Karpas-422 (cell line): ENCODE measurements around the gene PXN. TPM values are rescaled to one million over a fixed set of nuclear protein-coding genes. Genes with fewer than 3 reads are reported as not detected.
"Not testable (repeated sequence)": the region's sequence is repeated elsewhere in the genome, so short reads cannot be mapped to it uniquely, and the experiment has no call there.

ENCODE experiments used
- DNase-seq: peaks from one replicate; pipeline ENCODE4 v3.0.0-alpha.2; 2015
- H2AFZ ChIP-seq: fragments of 200-600 bp; sonication (generic); 2 replicates; pipeline ENCODE4 v1.6.1; 2014; ENCODE audit warnings: antibody characterized with exemption, low read length, mixed read lengths
- H3K27ac ChIP-seq: fragments of 200-600 bp; sonication (generic); 2 replicates; pipeline ENCODE4 v1.5.1; 2014; ENCODE audit warnings: mild to moderate bottlenecking, low read length, moderate library complexity
- H3K27me3 ChIP-seq: fragments of 200-600 bp; sonication (generic); 2 replicates; pipeline ENCODE4 v1.6.1; 2014; ENCODE audit warnings: low read length, mixed read lengths
- H3K36me3 ChIP-seq: fragments of 200-600 bp; sonication (generic); 2 replicates; pipeline ENCODE4 v1.6.1; 2014; ENCODE audit warnings: low read length, mixed read lengths; ENCODE audit not compliant: insufficient read depth
- H3K4me1 ChIP-seq: fragments of 200-600 bp; sonication (generic); 2 replicates; pipeline ENCODE4 v1.6.1; 2014; ENCODE audit warnings: mild to moderate bottlenecking, low read length, mixed read lengths
- H3K4me2 ChIP-seq: fragments of 200-600 bp; sonication (generic); 2 replicates; pipeline ENCODE4 v1.6.1; 2014; ENCODE audit warnings: low read length, low read depth, mild to moderate bottlenecking; ENCODE audit not compliant: poor library complexity, severe bottlenecking
- H3K4me3 ChIP-seq: fragments of 200-600 bp; sonication (generic); 2 replicates; pipeline ENCODE4 v1.5.1; 2014; ENCODE audit warnings: mild to moderate bottlenecking, antibody characterized with exemption, low read length, mixed read lengths
- H3K79me2 ChIP-seq: fragments of 200-600 bp; sonication (generic); 2 replicates; pipeline ENCODE4 v1.6.1; 2014; ENCODE audit warnings: mild to moderate bottlenecking, low read length, mixed read lengths
- H3K9ac ChIP-seq: fragments of 200-600 bp; sonication (generic); 2 replicates; pipeline ENCODE4 v1.6.0; 2014; ENCODE audit warnings: low read length
- H3K9me2 ChIP-seq: fragments of 200-600 bp; sonication (generic), shearing (Covaris generic); replicated peaks from 2 replicates; pipeline ENCODE4 v1.6.0; 2014; ENCODE audit warnings: mild to moderate bottlenecking, low read length, moderate library complexity; ENCODE audit not compliant: insufficient read depth
- H3K9me3 ChIP-seq: fragments of 300-700, 200-600 bp; sonication (generic); 2 replicates; pipeline ENCODE4 v1.6.1; 2014; ENCODE audit warnings: low read length, mixed read lengths
- H4K20me1 ChIP-seq: fragments of 200-600 bp; sonication (generic); 2 replicates; pipeline ENCODE4 v1.6.1; 2014; ENCODE audit warnings: mild to moderate bottlenecking, antibody characterized with exemption, low read length, low read depth; ENCODE audit not compliant: insufficient read depth
- total RNA-seq: library from RNA; depleted of rRNA; stranded (reverse); fragments of >200 nt; shearing (Covaris generic); gene quantifications from 2 replicates; pipeline ENCODE4 v1.2.3, GENCODE V29; 2014; ENCODE audit warnings: low replicate concordance

PXN gene
- total RNA-seq, 1 experiment from 2014 or later, result 2.5 TPM

GRCh38 chr12:120239776-120240494 is 25.6 kb downstream of the PXN start:
- Histone ChIP-seq H2AFZ (no peak overlapping the region), H3K4me3 (no peak overlapping the region), H3K27me3 (no peaks in the 10 kb centered on the region), H3K27ac (no peak overlapping the region), H4K20me1 (peaks cover 20% of the 10 kb centered on the region; the same call in 1 of the 2 replicates), H3K9me3 (no peaks in the 10 kb centered on the region), H3K79me2 (no peaks in the 10 kb centered on the region), H3K9me2 (no peaks in the 10 kb centered on the region), H3K4me1 (peaks cover under 1% of the 10 kb centered on the region; the same call in 1 of the 2 replicates), H3K9ac (no peak overlapping the region), H3K36me3 (no peaks in the 10 kb centered on the region), H3K4me2 (no peak overlapping the region)
- DNase-seq, result no peak

GRCh38 chr12:120238839-120239445 is 26.6 kb downstream of the PXN start:
- H3K9me3 ChIP-seq, result no peaks in the 10 kb centered on the region
- no peak for DNase-seq
- no peaks in the 10 kb centered on the region for H3K79me2 ChIP-seq
- no peak overlapping the region for H3K4me2 ChIP-seq
- H3K36me3 ChIP-seq, result no peaks in the 10 kb centered on the region
- H2AFZ ChIP-seq, result no peak overlapping the region
- H3K4me1 ChIP-seq, result peaks cover 6% of the 10 kb centered on the region; the same call in 1 of the 2 replicates
- no peak overlapping the region for H3K4me3 ChIP-seq
- no peak overlapping the region for H3K27ac ChIP-seq
- H3K27me3 ChIP-seq, result no peaks in the 10 kb centered on the region
- no peaks in the 10 kb centered on the region for H3K9me2 ChIP-seq
- no peak overlapping the region for H3K9ac ChIP-seq
- H4K20me1 ChIP-seq, result peaks cover 22% of the 10 kb centered on the region; the same call in 1 of the 2 replicates

- H3K4me3 ChIP-seq, result no peak overlapping the region
- no peak overlapping the region for H3K9ac ChIP-seq
- H4K20me1 ChIP-seq, result peaks cover 16% of the 10 kb centered on the region; the same call in 1 of the 2 replicates
- H3K4me2 ChIP-seq, result no peak overlapping the region
- no peaks in the 10 kb centered on the region for H3K79me2 ChIP-seq
- H3K36me3 ChIP-seq, result no peaks in the 10 kb centered on the region
- DNase-seq, result no peak
- no peaks in the 10 kb centered on the region for H3K9me2 ChIP-seq
- H3K9me3 ChIP-seq, result no peaks in the 10 kb centered on the region
- H3K27me3 ChIP-seq, result no peaks in the 10 kb centered on the region
- H3K27ac ChIP-seq, result no peak overlapping the region
- H3K4me1 ChIP-seq, result peaks cover 6% of the 10 kb centered on the region; the same call in 1 of the 2 replicates
- no peak overlapping the region for H2AFZ ChIP-seq
Observed at GRCh38 chr12:120238217-120238616, 27.3 kb downstream of the PXN start.

GRCh38 chr12:120237360-120238171 is 28.0 kb downstream of the PXN start:
- Histone ChIP-seq H3K9ac (no peak overlapping the region), H3K4me1 (peaks cover 6% of the 10 kb centered on the region; the same call in 1 of the 2 replicates), H3K79me2 (no peaks in the 10 kb centered on the region), H3K27me3 (no peaks in the 10 kb centered on the region), H3K36me3 (no peaks in the 10 kb centered on the region), H2AFZ (no peak overlapping the region), H3K9me2 (no peaks in the 10 kb centered on the region), H4K20me1 (peaks cover 12% of the 10 kb centered on the region; the same call in 1 of the 2 replicates), H3K4me2 (no peak overlapping the region), H3K27ac (no peak overlapping the region), H3K4me3 (no peak overlapping the region), H3K9me3 (no peaks in the 10 kb centered on the region)
- DNase-seq, result no peak

GRCh38 chr12:120236809-120237208 is 28.7 kb downstream of the PXN start:
- not testable (repeated sequence) for H3K4me3 ChIP-seq, H3K9ac ChIP-seq, H3K27ac ChIP-seq, H3K27me3 ChIP-seq, DNase-seq, H2AFZ ChIP-seq, H3K79me2 ChIP-seq, H3K9me3 ChIP-seq, H3K4me1 ChIP-seq, H3K36me3 ChIP-seq, H3K9me2 ChIP-seq, H3K4me2 ChIP-seq
- peaks cover 12% of the 10 kb centered on the region; the same call in 1 of the 2 replicates for H4K20me1 ChIP-seq

GRCh38 chr12:120235369-120236323 is 29.9 kb downstream of the PXN start:
- no peak overlapping the region for H3K27ac ChIP-seq
- peaks cover 6% of the 10 kb centered on the region; the same call in 1 of the 2 replicates for H3K4me1 ChIP-seq
- no peaks in the 10 kb centered on the region for H3K9me2 ChIP-seq
- no peak overlapping the region for H3K4me2 ChIP-seq
- no peaks in the 10 kb centered on the region for H3K9me3 ChIP-seq
- H3K9ac ChIP-seq, result no peak overlapping the region
- H2AFZ ChIP-seq, result no peak overlapping the region
- no peak overlapping the region for H3K4me3 ChIP-seq
- H4K20me1 ChIP-seq, result peaks cover 12% of the 10 kb centered on the region; the same call in 1 of the 2 replicates
- no peaks in the 10 kb centered on the region for H3K27me3 ChIP-seq
- no peaks in the 10 kb centered on the region for H3K36me3 ChIP-seq
- no peak for DNase-seq
- no peaks in the 10 kb centered on the region for H3K79me2 ChIP-seq

- Histone ChIP-seq H3K9me2 (no peaks in the 10 kb centered on the region), H3K36me3 (no peaks in the 10 kb centered on the region), H3K4me2 (no peak overlapping the region), H4K20me1 (peaks cover 7% of the 10 kb centered on the region; the same call in 1 of the 2 replicates), H3K27ac (no peak overlapping the region), H3K4me3 (no peak overlapping the region), H3K9ac (no peak overlapping the region), H2AFZ (no peak overlapping the region), H3K4me1 (peaks cover 6% of the 10 kb centered on the region; the same call in 1 of the 2 replicates), H3K9me3 (no peaks in the 10 kb centered on the region), H3K79me2 (no peaks in the 10 kb centered on the region), H3K27me3 (no peaks in the 10 kb centered on the region)
- no peak for DNase-seq
Observed at GRCh38 chr12:120234643-120235368, 30.7 kb downstream of the PXN start.
